ENCODE data around the gene ATG7. TPM values are rescaled to one million over a fixed set of nuclear protein-coding genes. Genes with fewer than 3 reads are reported as not detected.

ATG7 gene
- total RNA-seq, 1 donor from 2014 or later, result 53.5 TPM

DNA sequence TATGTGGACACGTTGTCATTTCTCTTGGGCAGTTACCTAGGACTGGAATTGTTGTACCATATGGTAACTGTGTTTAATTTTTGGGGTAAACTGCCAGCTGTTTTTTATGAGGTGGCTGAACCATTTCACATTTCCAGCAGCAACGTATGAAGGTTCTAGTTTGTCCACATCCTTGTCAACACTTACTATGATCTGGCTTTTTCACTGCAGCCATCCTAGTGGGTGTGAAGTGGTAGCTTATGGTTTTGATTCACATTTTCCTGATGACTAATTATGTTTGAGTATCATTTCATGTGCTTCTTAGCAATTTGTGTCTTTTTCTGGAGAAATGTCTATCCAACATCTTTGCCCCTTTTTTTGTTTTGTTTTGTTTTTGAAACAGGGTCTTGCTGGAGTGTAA is 275.3 kb downstream of the ATG7 start:
- H3K27ac ChIP-seq, result no peak overlapping the region
- DNase-seq (ENCODE audit: low spot score), result no peak
- no peaks in the 10 kb centered on the region for H3F3A ChIP-seq (ENCODE audit: low read depth)
- H3K27me3 ChIP-seq, result no peaks in the 10 kb centered on the region
- H3K36me3 ChIP-seq, result no peaks in the 10 kb centered on the region
- Mint-ChIP-seq H3K27ac (no peak overlapping the region), H3K27me3 (ENCODE audit: insufficient read depth, low read depth) (peaks cover 9% of the 10 kb centered on the region), H3K9me3 (peaks cover 23% of the 10 kb centered on the region), H3K36me3 (peaks cover 37% of the 10 kb centered on the region), H3K4me1 (peaks cover 35% of the 10 kb centered on the region), H3K4me3 (no peak overlapping the region)
- H3K4me3 ChIP-seq, result no peak overlapping the region
- no peak overlapping the region for H3K9ac ChIP-seq
- H3K79me2 ChIP-seq (ENCODE audit: low read depth), result no peaks in the 10 kb centered on the region
- H3K4me2 ChIP-seq, result no peak overlapping the region
- no peaks in the 10 kb centered on the region for H4K20me1 ChIP-seq (ENCODE audit: low read depth)
- no peak overlapping the region for H2AFZ ChIP-seq (replicated peaks)
- TF ChIP-seq EZH2 (IDR thresholded peaks at IDR 0.05) (no peak), EZH2phosphoT487 (IDR thresholded peaks at IDR 0.05) (no peak)
- TF ChIP-seq, protein P1, sequence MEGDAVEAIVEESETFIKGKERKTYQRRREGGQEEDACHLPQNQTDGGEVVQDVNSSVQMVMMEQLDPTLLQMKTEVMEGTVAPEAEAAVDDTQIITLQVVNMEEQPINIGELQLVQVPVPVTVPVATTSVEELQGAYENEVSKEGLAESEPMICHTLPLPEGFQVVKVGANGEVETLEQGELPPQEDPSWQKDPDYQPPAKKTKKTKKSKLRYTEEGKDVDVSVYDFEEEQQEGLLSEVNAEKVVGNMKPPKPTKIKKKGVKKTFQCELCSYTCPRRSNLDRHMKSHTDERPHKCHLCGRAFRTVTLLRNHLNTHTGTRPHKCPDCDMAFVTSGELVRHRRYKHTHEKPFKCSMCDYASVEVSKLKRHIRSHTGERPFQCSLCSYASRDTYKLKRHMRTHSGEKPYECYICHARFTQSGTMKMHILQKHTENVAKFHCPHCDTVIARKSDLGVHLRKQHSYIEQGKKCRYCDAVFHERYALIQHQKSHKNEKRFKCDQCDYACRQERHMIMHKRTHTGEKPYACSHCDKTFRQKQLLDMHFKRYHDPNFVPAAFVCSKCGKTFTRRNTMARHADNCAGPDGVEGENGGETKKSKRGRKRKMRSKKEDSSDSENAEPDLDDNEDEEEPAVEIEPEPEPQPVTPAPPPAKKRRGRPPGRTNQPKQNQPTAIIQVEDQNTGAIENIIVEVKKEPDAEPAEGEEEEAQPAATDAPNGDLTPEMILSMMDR (IDR thresholded peaks at IDR 0.05), result no peak
- peaks cover 9% of the 10 kb centered on the region for H3K4me1 ChIP-seq
- H3K9me3 ChIP-seq (ENCODE audit: low read depth), result no peaks in the 10 kb centered on the region

DNA sequence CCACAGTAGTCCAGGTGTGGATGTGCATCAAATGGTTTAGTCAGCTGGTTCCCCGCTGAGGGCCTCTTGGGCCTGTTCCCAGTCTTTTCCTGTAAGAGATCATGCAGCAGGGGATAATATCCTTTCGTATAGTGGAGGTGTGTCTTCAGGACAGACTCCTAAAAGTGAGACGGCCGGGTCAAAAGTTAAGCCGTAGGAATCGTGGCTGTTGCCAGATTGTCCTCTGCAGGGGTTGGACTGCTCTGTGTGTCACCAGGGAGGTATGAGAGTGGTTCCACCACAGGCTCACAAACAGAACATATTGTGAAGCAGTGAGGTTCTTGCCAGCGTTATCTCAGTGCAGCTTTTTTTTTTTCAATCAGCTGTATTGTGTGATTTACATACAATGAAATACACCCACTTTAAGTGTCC is 276.5 kb downstream of the ATG7 start:
- no peak overlapping the region for H3K27ac Mint-ChIP-seq
- peaks cover 16% of the 10 kb centered on the region for H3K27me3 Mint-ChIP-seq (ENCODE audit: insufficient read depth, low read depth)
- H3K9me3 Mint-ChIP-seq, result peaks cover 29% of the 10 kb centered on the region
- H3K27me3 ChIP-seq, result no peaks in the 10 kb centered on the region
- H3F3A ChIP-seq (ENCODE audit: low read depth), result no peaks in the 10 kb centered on the region
- H3K36me3 ChIP-seq, result no peaks in the 10 kb centered on the region
- no peaks in the 10 kb centered on the region for H4K20me1 ChIP-seq (ENCODE audit: low read depth)
- H3K79me2 ChIP-seq (ENCODE audit: low read depth), result no peaks in the 10 kb centered on the region
- peaks cover 30% of the 10 kb centered on the region for H3K4me1 Mint-ChIP-seq
- H3K9ac ChIP-seq, result no peak overlapping the region
- H3K9me3 ChIP-seq (ENCODE audit: low read depth), result no peaks in the 10 kb centered on the region
- no peak overlapping the region for H3K4me3 Mint-ChIP-seq
- H2AFZ ChIP-seq (replicated peaks), result no peak overlapping the region
- H3K27ac ChIP-seq, result no peak overlapping the region
- no peak for DNase-seq (ENCODE audit: low spot score)
- peaks cover 49% of the 10 kb centered on the region for H3K36me3 Mint-ChIP-seq
- H3K4me2 ChIP-seq, result no peak overlapping the region
- H3K4me3 ChIP-seq, result no peak overlapping the region
- H3K4me1 ChIP-seq, result peaks cover 9% of the 10 kb centered on the region
- no peak for TF ChIP-seq EZH2 (IDR thresholded peaks at IDR 0.05)
- TF ChIP-seq, protein P1 (IDR thresholded peaks at IDR 0.05), result no peak
- no peak for TF ChIP-seq EZH2phosphoT487 (IDR thresholded peaks at IDR 0.05)

DNA sequence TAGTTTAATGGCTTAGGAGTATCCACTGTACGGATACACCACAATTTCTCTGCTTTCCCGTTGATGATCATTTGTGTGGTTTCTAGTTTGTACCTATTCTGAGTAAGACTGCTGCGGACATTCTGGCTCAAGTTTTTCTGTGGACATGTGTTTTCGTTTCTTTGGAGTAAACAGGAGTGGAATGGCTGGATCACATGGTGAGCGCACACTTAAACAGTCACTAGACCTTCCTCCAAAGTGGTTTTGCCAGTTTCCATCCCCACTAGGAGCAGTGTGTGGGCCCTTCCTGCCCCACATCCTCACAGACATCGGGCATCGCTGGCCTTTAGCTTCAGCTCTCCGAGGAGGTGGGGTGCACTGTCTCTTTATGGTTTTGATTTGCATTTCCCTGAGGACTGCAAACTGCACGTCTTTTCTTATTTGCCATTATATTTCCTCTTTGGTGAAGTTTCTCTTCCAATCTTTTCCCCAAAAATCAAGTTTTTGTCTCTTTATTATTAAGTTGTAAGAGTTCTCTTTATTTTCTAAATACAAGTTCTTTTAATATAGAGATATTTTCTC is 277.5 kb downstream of the ATG7 start:
- Histone ChIP-seq H3K27me3 (no peaks in the 10 kb centered on the region), H3K79me2 (ENCODE audit: low read depth) (no peaks in the 10 kb centered on the region), H3K4me2 (no peak overlapping the region), H3K9ac (no peak overlapping the region), H4K20me1 (ENCODE audit: low read depth) (no peaks in the 10 kb centered on the region), H3K27ac (no peak overlapping the region), H3K9me3 (ENCODE audit: low read depth) (no peaks in the 10 kb centered on the region), H3K4me1 (peaks cover 7% of the 10 kb centered on the region), H3F3A (ENCODE audit: low read depth) (no peaks in the 10 kb centered on the region), H3K36me3 (no peaks in the 10 kb centered on the region), H3K4me3 (no peak overlapping the region), H2AFZ (replicated peaks) (no peak overlapping the region)
- peaks cover 49% of the 10 kb centered on the region for H3K36me3 Mint-ChIP-seq
- DNase-seq (ENCODE audit: low spot score), result no peak
- H3K9me3 Mint-ChIP-seq, result peaks cover 29% of the 10 kb centered on the region
- H3K4me3 Mint-ChIP-seq, result no peak overlapping the region
- H3K27ac Mint-ChIP-seq, result no peak overlapping the region
- peaks cover 16% of the 10 kb centered on the region for H3K27me3 Mint-ChIP-seq (ENCODE audit: insufficient read depth, low read depth)
- H3K4me1 Mint-ChIP-seq, result peaks cover 27% of the 10 kb centered on the region
- TF ChIP-seq, protein P1 (IDR thresholded peaks at IDR 0.05), result no peak
- no peak for TF ChIP-seq EZH2 (IDR thresholded peaks at IDR 0.05)
- TF ChIP-seq EZH2phosphoT487 (IDR thresholded peaks at IDR 0.05), result no peak

Data from neural progenitor cell (in vitro differentiated cells).